ENCODE data around the gene MYO1D.

Gene MYO1D

DNA sequence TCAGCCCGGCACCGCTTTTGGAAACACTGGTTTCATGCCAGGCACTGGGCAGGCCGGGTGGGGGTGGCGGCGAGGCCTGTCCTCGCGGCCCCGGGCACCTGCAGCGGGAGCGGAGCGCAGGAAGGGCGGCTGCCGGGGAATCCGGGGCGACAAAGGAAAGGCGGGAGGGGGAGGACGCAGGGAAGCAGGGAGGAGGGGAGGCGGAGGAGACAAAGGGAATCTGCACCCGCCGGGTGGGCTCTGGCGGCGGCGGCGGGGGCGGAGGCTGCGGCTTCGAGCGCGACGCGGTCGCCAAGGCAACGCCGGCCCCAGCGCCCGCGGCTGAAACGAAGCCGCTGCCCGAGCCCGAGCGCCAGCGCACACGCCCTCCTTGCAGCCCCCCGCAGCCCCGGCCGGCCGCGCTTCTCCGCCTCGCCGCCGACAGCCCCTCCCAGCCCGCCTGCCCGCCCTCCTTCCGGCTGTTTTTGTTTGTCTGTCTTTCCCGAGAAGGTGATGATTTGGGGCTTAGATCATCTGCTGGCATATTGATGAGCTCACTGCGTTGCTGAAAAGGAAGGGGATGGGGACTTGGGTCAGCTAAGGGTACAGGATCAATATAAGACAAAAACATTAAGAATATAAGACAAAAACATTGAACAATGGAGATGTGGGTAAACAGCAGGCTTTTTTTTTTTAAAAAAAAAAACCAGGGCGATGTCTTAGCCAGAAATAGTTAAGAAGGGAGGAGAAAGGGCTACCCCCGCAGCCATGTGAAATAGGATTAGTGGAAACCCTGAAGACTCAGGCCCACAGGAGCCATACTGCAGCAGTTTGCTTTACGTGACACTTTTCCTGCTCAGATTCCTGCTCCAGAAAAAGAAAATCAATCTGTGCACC, 357.5 kb downstream of the MYO1D start:
- in situ Hi-C loops (cut with HindIII; ENCODE audit: low sequenced_read_pairs), result no loop called here

- in situ Hi-C loops (cut with HindIII; ENCODE audit: low sequenced_read_pairs), result no loop called here
Observed at GRCh38 chr17:32518646-32519227, 358.2 kb downstream of the MYO1D start.

DNA sequence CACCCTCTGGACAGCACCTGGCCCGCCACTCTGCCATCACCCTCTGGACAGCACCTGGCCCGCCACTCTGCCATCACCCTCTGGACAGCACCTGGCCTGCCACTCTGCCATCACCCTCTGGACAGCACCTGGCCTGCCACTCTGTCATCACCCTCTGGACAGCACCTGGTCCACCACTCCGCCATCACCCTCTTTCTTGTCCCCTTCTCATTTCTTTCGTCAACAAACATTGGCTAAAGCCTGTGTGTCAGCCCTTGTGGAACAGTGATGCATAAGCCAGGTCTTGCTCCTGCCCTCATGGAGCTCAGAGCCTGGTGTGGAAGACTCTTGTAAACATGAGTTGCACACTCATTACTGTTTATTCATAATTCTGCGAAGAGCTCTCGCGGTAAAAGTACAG, 358.9 kb downstream of the MYO1D start:
- in situ Hi-C loops (cut with HindIII; ENCODE audit: low sequenced_read_pairs), result no loop called here

- in situ Hi-C loops (cut with HindIII; ENCODE audit: low sequenced_read_pairs), result no loop called here
Observed at GRCh38 chr17:32516940-32517701, 359.8 kb downstream of the MYO1D start.

DNA sequence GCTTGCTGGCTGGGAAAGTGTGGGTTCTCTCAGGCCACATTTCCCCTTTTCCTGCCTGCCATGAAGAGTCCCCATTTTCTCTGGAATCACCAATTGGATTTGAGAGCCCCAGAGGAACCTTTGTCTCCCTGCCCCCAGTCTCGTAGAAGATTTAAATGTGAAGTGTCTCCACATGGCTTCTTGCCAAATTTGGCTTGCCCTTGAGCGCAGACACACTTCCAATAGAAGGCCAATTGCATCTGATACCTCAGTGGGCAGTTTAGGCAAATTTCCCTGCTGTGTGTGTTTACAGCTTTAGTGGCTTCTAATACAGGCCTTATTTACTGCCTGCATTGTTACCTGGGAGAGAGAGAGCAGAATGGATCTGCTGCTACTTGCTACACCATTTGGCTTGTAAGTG, 360.5 kb downstream of the MYO1D start:
- in situ Hi-C loops (cut with HindIII; ENCODE audit: low sequenced_read_pairs), result no loop called here

DNA sequence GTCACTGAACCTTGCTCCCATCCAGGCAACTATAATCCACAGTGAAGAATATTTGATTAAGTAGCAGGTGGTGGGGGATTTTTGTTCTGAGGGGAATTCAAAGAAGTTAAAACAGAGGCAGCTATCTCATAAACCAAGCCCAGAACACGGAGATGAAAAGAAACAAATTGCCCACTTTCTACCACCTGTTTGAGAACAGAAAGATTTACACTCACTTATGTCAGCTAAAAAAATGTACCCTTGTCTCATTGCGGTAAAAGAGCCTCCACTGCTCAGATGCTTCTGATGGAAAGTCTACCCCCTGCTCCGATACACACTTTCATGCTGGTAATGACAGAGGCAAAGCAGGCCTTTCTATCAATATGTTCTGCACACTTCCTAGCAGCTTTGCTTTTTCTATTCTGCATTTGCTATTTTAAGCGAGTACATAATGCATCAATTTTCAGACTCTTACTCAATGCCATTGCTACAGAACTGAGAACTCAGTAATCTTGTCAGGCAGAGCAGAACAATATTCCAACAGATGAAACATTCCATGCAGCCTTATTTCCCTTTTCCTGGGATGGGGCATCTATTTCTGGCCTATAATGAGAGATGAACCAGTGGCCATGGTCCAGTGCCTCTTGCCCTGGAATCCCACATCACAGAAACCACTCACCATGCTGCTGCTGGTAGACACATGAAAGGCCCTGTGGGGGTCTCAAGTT, 361.1 kb downstream of the MYO1D start:
- in situ Hi-C loops (cut with HindIII; ENCODE audit: low sequenced_read_pairs), result no loop called here

GRCh38 chr17:32514606-32515005, 362.3 kb downstream of the MYO1D start:
- in situ Hi-C loops (cut with HindIII; ENCODE audit: low sequenced_read_pairs), result no loop called here

DNA sequence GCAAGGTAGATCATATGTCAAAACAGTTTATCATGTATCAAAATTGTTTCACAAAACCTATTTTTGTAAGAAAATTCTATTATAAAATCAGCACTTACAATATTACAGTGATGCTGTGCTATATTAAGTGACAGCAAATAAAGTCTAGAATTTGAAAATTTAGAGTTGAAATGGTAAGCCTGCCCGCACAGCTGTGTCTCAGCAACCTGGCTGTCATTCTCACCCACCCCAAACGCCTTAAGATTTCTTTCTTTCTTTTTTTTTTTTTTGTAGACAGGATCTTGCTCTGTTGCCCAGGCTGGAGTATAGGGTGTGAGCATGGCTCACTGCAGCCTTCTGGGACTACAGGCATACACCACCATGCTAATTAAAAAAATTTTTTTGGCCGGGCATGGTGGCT, 363.3 kb downstream of the MYO1D start:
- in situ Hi-C loops (cut with HindIII; ENCODE audit: low sequenced_read_pairs), result no loop called here

GRCh38 chr17:32512328-32512727, 364.6 kb downstream of the MYO1D start:
- in situ Hi-C loops (cut with HindIII; ENCODE audit: low sequenced_read_pairs), result no loop called here

- in situ Hi-C loops (cut with HindIII; ENCODE audit: low sequenced_read_pairs), result no loop called here
Observed at GRCh38 chr17:32510466-32510865, 366.5 kb downstream of the MYO1D start.

DNA sequence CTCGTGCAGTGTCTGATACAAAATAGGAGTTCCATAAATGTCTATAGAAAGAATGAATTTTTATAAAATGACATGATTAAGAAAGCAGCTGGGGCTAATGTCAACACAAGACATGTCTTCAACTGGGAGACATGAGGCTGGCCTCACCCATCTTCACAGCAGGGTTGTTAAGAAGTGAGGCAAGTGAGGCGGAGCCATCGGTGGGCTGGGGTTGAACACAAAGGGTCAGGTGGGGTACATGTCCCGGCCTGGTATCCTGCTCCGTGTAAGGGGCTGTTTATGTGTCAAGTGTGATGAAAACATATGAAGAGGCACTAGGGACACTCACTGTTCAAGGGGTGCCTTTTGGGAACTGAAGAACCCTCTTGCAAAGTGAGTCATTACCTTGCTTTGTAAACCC, 368.0 kb downstream of the MYO1D start:
- in situ Hi-C loops (cut with HindIII; ENCODE audit: low sequenced_read_pairs), result no loop called here

GRCh38 chr17:32504166-32504990, 372.5 kb downstream of the MYO1D start:
- in situ Hi-C loops (cut with HindIII; ENCODE audit: low sequenced_read_pairs), result loop anchor here (5.0 kb wide), 1 partner anchor 48 kb away; no protein-coding TSS in a partner anchor

DNA sequence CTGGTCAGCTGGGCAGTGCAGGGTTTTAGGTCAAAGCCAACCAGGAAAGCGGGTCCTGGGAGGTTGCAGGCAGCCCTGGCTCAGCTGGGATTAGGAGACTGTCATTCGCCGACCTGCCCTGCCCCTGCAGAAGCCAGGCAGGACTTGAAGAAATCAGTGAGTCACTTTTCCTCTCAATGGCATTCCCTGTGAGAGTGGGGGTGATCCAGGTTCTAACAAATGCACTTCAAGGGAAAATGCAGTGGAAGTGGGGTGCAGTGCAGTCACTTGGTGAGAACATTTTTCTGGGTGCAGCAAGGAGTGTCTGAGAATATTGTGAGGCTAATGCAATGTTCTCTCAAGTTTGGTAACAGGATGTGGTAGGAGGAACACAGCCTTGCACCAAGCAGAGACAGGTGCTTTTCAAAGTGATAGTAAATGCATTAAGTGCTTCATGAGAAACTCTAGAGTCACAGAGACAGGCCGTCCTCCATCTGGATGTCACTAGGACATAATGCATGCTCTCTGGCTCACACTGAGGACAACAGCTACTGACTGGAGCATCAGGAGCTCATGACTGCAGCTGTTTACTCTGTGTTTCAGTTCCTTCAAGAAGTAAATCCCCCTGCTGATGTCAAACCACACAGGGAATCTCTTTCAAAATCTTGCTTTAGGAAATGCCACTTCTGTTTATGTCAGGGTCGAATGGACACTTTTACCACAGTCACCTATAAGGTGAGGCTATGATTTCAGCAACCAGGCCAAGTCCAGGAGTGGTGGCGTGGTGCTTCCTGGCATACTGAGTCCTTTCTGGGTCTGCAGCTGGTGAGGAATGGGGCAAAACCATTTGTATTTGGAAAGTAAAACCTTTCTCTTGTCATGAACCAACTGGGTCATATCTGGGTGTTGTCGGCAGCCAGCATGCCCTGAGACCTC, 373.4 kb downstream of the MYO1D start:
- in situ Hi-C loops (cut with HindIII; ENCODE audit: low sequenced_read_pairs), result loop anchor here (5.0 kb wide), 1 partner anchor 49 kb away; no protein-coding TSS in a partner anchor

DNA sequence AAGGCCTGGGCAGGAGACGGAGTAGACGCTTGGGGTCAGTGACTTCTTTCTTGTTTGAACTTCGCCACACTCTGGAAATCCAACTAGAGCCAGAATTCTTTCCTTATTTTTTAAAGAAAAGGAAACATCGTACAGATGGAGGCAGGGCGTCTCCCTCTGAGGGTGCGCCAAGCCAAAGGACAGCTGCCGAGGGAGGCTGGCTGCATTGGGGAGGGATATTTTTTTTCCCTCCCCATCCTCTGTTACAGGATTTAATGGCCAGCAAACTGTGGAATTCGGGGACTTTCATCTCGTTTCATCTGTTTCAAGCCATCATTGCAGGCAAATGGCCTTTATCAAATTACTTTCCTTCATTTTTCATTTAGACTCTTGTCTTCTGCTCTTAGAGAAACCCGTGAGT, 374.2 kb downstream of the MYO1D start:
- in situ Hi-C loops (cut with HindIII; ENCODE audit: low sequenced_read_pairs), result loop anchor here (5.0 kb wide), 1 partner anchor 50 kb away; no protein-coding TSS in a partner anchor

DNA sequence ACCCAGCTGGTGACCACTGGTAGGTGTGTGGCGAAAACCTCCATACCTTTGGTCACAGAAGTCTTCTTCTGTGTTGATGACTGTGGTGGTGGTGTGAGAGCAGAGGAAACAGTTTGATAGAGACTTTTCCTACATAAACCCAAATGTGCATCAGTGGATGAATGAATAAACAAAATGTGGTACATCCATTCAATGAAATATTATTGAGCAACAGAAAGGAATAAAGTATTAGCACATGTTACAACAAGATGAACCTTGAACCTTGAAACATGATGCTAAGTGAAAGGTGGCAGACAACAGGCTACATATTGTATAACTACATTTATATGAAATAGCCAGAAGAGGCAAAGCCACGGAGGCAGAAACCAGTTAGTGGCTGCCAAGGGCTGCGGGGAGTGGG, 374.9 kb downstream of the MYO1D start:
- in situ Hi-C loops (cut with HindIII; ENCODE audit: low sequenced_read_pairs), result loop anchor here (5.0 kb wide), 1 partner anchor 50 kb away; no protein-coding TSS in a partner anchor

GRCh38 chr17:32498391-32498790, 378.5 kb downstream of the MYO1D start:
- in situ Hi-C loops (cut with HindIII; ENCODE audit: low sequenced_read_pairs), result no loop called here

DNA sequence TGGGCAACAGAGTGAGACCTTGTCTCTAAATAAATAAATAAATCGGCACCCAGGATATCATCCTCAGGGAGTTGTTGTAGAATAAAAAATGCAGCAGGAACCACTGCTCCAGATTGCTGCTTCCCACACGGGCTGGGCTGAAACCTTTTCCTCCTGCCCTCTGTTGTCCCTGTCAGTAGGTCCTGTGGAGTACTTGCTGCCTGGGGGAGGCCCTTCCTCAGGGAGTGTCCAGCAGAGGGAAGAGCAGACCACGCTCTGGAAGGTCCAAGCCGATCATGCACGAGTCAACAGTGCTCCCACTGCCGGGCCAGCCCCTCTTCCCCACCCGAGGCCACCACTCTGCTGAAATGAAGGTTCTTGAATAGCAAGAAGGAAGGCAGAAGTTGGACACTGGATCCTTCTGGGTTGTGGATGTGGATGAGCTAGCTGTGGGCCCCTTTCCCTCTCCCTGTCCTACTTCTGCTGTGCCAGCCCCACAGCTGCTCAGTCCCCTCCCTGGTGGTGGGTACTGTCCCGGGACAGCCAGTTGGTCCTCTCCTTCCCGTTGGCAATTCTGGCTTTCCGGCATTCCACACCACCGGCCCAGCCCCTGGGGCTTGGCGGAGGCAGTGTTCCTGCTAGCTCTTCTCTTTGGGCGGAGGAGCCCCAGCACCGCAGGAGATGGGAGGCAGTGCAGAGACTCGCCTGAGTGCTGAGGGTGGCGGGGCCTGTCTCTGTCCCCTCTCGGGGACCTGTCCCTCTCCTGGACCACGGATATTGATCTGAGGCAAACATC, 379.3 kb downstream of the MYO1D start:
- in situ Hi-C loops (cut with HindIII; ENCODE audit: low sequenced_read_pairs), result no loop called here

- in situ Hi-C loops (cut with HindIII; ENCODE audit: low sequenced_read_pairs), result no loop called here
Observed at GRCh38 chr17:32496395-32497073, 380.4 kb downstream of the MYO1D start.
